DOHH2 (cell line): ENCODE data around the gene GRPEL2.

ENCODE experiments used
- H3F3A ChIP-seq: fragments of 200-600 bp; sonication (generic), shearing (Covaris generic); 2 replicates; pipeline ENCODE4 v1.6.0; 2016; ENCODE audit warnings: antibody characterized with exemption, mild to moderate bottlenecking; ENCODE audit not compliant: control insufficient read depth, insufficient read depth
- H3K27ac ChIP-seq: fragments of 200-600 bp; sonication (generic); 2 replicates; pipeline ENCODE4 v1.5.1; 2014; ENCODE audit warnings: low read depth, mild to moderate bottlenecking, low read length, moderate library complexity
- H3K27me3 ChIP-seq: fragments of 200-600 bp; sonication (generic); 2 replicates; pipeline ENCODE4 v1.6.1; 2014; ENCODE audit warnings: mild to moderate bottlenecking, low read length, mixed read lengths; ENCODE audit not compliant: control insufficient read depth
- H3K36me3 ChIP-seq: fragments of 200-600 bp; sonication (generic); 2 replicates; pipeline ENCODE4 v1.6.1; 2014; ENCODE audit warnings: mild to moderate bottlenecking, low read length, moderate library complexity, mixed read lengths; ENCODE audit not compliant: control insufficient read depth
- H3K4me1 ChIP-seq: fragments of 200-600 bp; sonication (generic); 2 replicates; pipeline ENCODE4 v1.6.1; 2014; ENCODE audit warnings: mild to moderate bottlenecking, low read length, mixed read lengths; ENCODE audit not compliant: control insufficient read depth
- H3K4me2 ChIP-seq: fragments of 200-600 bp; sonication (generic); 2 replicates; pipeline ENCODE4 v1.6.0; 2014; ENCODE audit warnings: mild to moderate bottlenecking, low read length, moderate library complexity
- H3K4me3 ChIP-seq: fragments of 200-600 bp; sonication (generic); 2 replicates; pipeline ENCODE4 v1.5.1; 2014; ENCODE audit warnings: mild to moderate bottlenecking, low read length, mixed read lengths
- H3K79me2 ChIP-seq: fragments of 200-600 bp; sonication (generic); 2 replicates; pipeline ENCODE4 v1.6.1; 2014; ENCODE audit warnings: mild to moderate bottlenecking, low read length, mixed read lengths; ENCODE audit not compliant: control insufficient read depth
- H3K9me2 ChIP-seq: fragments of 200-600 bp; sonication (generic); replicated peaks from 2 replicates; pipeline ENCODE4 v1.6.1; 2014; ENCODE audit warnings: mild to moderate bottlenecking, low read length, mixed read lengths; ENCODE audit not compliant: control insufficient read depth
- H3K9me3 ChIP-seq: fragments of 200-600 bp; sonication (generic); 2 replicates; pipeline ENCODE4 v1.6.1; 2014; ENCODE audit warnings: antibody characterized with exemption, low read length, mixed read lengths; ENCODE audit not compliant: control insufficient read depth, insufficient read depth
- H4K20me1 ChIP-seq: fragments of 200-600 bp; sonication (generic); 2 replicates; pipeline ENCODE4 v1.6.0; 2014; ENCODE audit warnings: low read depth, mild to moderate bottlenecking, antibody characterized with exemption, low read length, moderate library complexity; ENCODE audit not compliant: control insufficient read depth, insufficient read depth
- EZH2phosphoT487 ChIP-seq: fragments of 200-600 bp; sonication (generic); IDR thresholded peaks from 2 replicates; pipeline ENCODE4 v1.6.1; 2017; ENCODE audit warnings: borderline replicate concordance, mild to moderate bottlenecking, antibody characterized with exemption, low read length, moderate library complexity, mixed read lengths
- TF ChIP-seq, protein P1 (sequence below): fragments of 200-600 bp; sonication (generic); IDR thresholded peaks from one replicate; pipeline ENCODE4 v1.5.1; 2014; ENCODE audit warnings: antibody characterized with exemption, mild to moderate bottlenecking, low read depth, low read length; ENCODE audit not compliant: poor library complexity, severe bottlenecking

The GRPEL2 gene

DNA sequence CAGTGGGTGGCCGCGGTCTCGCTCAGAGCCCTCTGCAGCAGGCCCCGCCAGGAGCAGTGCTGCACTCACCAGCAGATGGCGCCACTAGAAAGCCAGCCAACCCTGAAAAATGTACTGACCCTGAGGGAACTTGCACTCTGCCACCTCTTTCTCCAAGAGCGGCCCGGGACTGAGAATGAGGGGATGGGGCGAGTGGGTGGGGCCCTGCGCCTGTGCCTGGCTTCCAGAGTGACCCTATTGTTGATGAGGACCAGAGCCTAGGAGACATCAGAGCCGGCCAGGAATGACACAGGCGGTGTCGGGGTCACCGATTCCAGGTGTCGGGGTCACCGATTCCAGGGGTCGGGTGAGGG lies 36.7 kb downstream of the GRPEL2 start:
- H3K4me1 ChIP-seq: no peaks in the 10 kb centered on the region
- no peak overlapping the region for H3K4me2 ChIP-seq
- H3F3A ChIP-seq: no peaks in the 10 kb centered on the region
- no peaks in the 10 kb centered on the region for H3K79me2 ChIP-seq
- H4K20me1 ChIP-seq: 0 out of 2 replicates have a peak, but pooled peaks cover 3% of the 10 kb centered on the region
- H3K4me3 ChIP-seq: no peak overlapping the region
- no peak for TF ChIP-seq EZH2phosphoT487
- TF ChIP-seq, protein P1, sequence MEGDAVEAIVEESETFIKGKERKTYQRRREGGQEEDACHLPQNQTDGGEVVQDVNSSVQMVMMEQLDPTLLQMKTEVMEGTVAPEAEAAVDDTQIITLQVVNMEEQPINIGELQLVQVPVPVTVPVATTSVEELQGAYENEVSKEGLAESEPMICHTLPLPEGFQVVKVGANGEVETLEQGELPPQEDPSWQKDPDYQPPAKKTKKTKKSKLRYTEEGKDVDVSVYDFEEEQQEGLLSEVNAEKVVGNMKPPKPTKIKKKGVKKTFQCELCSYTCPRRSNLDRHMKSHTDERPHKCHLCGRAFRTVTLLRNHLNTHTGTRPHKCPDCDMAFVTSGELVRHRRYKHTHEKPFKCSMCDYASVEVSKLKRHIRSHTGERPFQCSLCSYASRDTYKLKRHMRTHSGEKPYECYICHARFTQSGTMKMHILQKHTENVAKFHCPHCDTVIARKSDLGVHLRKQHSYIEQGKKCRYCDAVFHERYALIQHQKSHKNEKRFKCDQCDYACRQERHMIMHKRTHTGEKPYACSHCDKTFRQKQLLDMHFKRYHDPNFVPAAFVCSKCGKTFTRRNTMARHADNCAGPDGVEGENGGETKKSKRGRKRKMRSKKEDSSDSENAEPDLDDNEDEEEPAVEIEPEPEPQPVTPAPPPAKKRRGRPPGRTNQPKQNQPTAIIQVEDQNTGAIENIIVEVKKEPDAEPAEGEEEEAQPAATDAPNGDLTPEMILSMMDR: peak; percentile 98
- no peaks in the 10 kb centered on the region for H3K9me2 ChIP-seq
- peaks cover under 1% of the 10 kb centered on the region; the same call in 1 of the 2 replicates for H3K27me3 ChIP-seq
- no peaks in the 10 kb centered on the region for H3K36me3 ChIP-seq
- no peak overlapping the region for H3K27ac ChIP-seq
- no peaks in the 10 kb centered on the region for H3K9me3 ChIP-seq

DNA sequence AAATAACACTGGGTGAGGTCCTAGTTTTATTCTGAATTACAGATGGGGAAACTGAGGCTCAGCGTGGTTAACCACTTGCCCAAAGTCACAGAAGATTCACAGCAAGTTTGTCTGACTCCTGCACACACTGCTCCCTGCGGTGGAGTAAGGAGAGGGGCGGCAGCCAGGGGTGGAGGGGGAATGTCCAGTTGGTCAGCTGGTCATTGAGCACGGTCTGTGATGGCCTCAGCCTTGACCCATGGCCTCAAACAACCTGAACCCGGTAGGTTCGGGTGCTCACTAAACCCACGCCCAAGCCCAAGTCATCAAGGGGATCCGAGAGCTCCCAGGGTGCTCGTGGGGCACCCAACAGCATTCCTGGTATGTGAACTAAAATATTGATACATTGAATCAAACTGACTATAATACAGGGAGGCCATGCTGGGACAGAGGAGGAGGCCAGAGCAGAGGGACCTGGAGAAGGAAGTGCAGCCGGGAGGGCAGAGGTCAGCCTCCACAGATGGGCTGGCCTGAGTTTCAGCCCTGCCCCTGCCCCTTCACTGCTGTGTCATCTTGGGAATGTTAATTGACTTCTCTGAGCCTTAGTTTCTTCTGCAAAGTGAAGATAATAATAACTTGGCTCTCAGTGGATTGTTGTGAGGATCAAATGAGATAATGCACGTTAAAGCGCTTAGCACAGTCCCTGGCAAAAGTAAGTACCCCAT lies 37.4 kb downstream of the GRPEL2 start:
- no peak overlapping the region for H3K27ac ChIP-seq
- no peaks in the 10 kb centered on the region for H3K79me2 ChIP-seq
- no peaks in the 10 kb centered on the region for H3K4me1 ChIP-seq
- no peaks in the 10 kb centered on the region for H4K20me1 ChIP-seq
- no peak overlapping the region for H3K4me3 ChIP-seq
- H3K27me3 ChIP-seq: peaks cover 4% of the 10 kb centered on the region; the same call in 1 of the 2 replicates
- H3F3A ChIP-seq: no peaks in the 10 kb centered on the region
- no peaks in the 10 kb centered on the region for H3K36me3 ChIP-seq
- no peaks in the 10 kb centered on the region for H3K9me2 ChIP-seq
- no peaks in the 10 kb centered on the region for H3K9me3 ChIP-seq
- no peak overlapping the region for H3K4me2 ChIP-seq
- no peak for TF ChIP-seq EZH2phosphoT487
- TF ChIP-seq, protein P1: no peak

DNA sequence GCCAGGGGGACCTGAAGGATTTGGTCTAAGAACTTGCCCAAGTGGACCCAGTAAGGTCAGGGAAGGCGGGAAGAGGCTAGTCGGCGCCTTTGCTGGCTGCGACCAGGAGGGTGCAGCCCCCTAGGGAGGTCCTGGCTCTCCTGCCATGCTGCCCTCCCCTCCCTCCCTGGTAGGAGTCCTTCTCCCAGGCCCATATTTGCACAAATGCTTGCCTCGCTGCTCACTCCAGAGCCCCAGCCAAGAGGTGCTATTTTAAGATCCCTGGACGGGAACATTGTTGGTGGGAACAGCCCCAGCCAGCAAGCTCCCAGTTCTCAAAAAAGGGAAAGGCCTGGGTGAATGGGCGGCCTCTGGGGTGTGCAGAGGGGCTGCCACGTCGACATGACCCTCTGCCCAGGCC lies 38.1 kb downstream of the GRPEL2 start:
- Histone ChIP-seq H3K36me3 (no peaks in the 10 kb centered on the region), H3K4me2 (no peak overlapping the region), H4K20me1 (no peaks in the 10 kb centered on the region), H3K79me2 (no peaks in the 10 kb centered on the region), H3K9me2 (no peaks in the 10 kb centered on the region), H3K4me3 (no peak overlapping the region), H3F3A (no peaks in the 10 kb centered on the region), H3K4me1 (no peaks in the 10 kb centered on the region), H3K27me3 (peaks cover 5% of the 10 kb centered on the region; the same call in 1 of the 2 replicates), H3K9me3 (no peaks in the 10 kb centered on the region), H3K27ac (no peak overlapping the region)
- TF ChIP-seq, protein P1: no peak
- TF ChIP-seq EZH2phosphoT487: no peak
